Measurements from ENCODE around the gene AMTN.

The AMTN gene

DNA sequence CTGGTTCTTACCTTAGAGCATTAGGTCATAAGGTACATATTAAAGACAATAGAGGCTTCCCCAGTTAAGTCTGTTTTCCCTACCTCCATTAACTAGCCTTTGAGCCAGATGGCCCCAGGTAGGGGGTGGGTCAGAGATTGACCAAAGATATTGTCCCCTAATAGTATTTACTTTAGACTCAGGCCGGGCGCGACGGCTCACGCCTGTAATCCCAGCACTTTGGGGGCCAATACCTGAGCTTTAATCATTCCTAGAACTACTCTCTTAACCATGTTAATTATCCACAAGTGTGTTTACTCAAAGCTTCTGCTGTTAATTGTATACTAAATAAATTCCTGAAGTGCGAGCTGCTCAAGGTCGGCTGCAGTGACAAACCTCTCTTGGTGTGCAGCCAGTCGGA is 45.7 kb downstream of the AMTN start:
- TF ChIP-seq POLR2A (IDR thresholded peaks at IDR 0.05; ENCODE audit: low read depth, low read length), result no peak
- no peak for TF ChIP-seq POLR2AphosphoS5 (IDR thresholded peaks at IDR 0.05; ENCODE audit: low read depth, low read length)
- no peak for TF ChIP-seq TAF1 (IDR thresholded peaks at IDR 0.05; ENCODE audit: borderline replicate concordance, low read depth, low read length)
- no peak for FAIRE-seq
- DNase-seq (ENCODE audit: insufficient read length), result no peak

GRCh38 chr4:70570796-70571195 is 52.4 kb downstream of the AMTN start:
- no peak for FAIRE-seq
- no peak for TF ChIP-seq TAF1 (IDR thresholded peaks at IDR 0.05; ENCODE audit: borderline replicate concordance, low read depth, low read length)

GRCh38 chr4:70571772-70572171 is 53.4 kb downstream of the AMTN start:
- FAIRE-seq, result no peak
- no peak for DNase-seq (ENCODE audit: insufficient read length)
- TF ChIP-seq POLR2A (IDR thresholded peaks at IDR 0.05; ENCODE audit: low read depth, low read length) (no peak), POLR2AphosphoS5 (IDR thresholded peaks at IDR 0.05; ENCODE audit: low read depth, low read length) (no peak), TAF1 (IDR thresholded peaks at IDR 0.05; ENCODE audit: borderline replicate concordance, low read depth, low read length) (no peak)

More at GRCh38 chr4:70570796-70571195, 52.4 kb downstream of the AMTN start:
- DNase-seq (ENCODE audit: insufficient read length), result no peak

DNA sequence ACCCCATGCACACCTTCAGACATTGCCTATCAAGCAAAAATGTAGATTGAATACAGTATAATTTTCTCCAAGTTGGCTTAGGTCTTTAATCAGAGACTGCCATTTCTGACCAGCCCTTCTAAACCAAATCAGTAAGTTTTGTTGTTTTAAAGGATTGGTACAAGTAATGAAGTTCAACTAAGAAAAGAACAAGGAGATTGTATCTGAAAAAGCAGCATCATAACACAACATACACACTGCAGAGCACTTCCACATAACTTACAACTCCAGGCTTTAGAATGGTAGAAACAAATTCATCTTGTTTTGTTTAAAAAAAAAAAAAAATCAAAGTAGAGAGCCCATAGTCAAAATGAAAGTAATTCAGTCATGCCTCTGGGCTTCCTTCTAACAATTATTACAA is 57.6 kb downstream of the AMTN start:
- DNase-seq (ENCODE audit: insufficient read length) (no peak), FAIRE-seq (no peak)
- TF ChIP-seq POLR2AphosphoS5 (IDR thresholded peaks at IDR 0.05; ENCODE audit: low read depth, low read length) (no peak), POLR2A (IDR thresholded peaks at IDR 0.05; ENCODE audit: low read depth, low read length) (no peak)

DNA sequence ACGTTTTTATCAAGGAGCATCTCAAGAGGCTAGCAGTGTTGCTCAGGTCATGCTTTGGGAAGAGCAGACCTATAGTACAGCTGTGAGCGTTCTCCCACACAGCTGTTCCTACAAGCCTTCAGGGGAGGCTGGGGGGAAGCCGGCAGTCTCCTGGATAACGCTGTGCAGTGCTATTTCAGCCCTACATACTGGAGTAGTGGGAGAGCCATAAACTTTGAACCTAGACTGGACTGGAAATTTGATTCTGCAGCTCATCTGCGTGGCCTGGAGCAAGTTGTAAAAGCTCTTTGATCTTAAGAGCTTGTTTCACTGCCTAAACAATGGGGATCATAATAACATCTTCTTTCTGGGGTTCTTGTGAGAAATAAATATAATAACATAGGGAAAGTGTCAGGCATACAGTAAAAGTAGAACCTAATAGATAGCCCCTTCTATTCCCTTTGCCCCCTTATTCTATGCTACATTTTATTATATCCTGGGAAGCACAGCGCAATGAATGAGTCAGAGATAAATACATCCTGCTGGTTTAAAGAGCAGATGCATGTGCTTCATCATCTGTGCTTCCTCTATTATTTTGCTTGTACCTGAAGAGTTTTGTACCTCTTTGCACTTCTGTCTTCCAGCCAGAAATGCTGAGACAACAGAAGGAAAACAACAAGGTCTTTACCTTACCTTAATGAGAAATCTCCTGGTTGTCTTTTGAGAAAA is 59.0 kb downstream of the AMTN start:
- FAIRE-seq (no peak), DNase-seq (ENCODE audit: insufficient read length) (no peak)
- no peak for TF ChIP-seq POLR2A (IDR thresholded peaks at IDR 0.05; ENCODE audit: low read depth, low read length)
- TF ChIP-seq TAF1 (IDR thresholded peaks at IDR 0.05; ENCODE audit: borderline replicate concordance, low read depth, low read length), result no peak
- TF ChIP-seq POLR2AphosphoS5 (IDR thresholded peaks at IDR 0.05; ENCODE audit: low read depth, low read length), result no peak

DNA sequence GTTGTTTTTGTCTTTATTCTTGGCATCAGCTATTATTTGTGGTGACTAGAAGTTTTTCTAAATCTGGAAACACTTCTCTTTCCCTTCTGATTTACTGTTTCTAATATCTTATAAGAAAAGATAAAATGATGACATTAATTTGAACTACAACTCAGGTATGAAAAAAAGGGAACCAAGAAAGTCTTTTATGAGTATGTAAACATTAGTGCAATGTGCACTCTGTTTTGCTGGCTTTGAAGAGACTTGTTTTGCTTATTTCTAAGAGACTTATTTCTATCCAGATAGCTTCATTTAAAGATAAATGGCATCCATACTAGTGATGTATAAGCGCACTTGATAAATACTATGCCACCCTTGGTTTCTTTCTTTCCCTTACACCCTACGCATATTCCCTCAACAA is 63.6 kb downstream of the AMTN start:
- DNase-seq (ENCODE audit: insufficient read length) (no peak), FAIRE-seq (no peak)
- TF ChIP-seq TAF1 (IDR thresholded peaks at IDR 0.05; ENCODE audit: borderline replicate concordance, low read depth, low read length), result no peak
- TF ChIP-seq POLR2A (IDR thresholded peaks at IDR 0.05; ENCODE audit: low read depth, low read length), result no peak
- no peak for TF ChIP-seq POLR2AphosphoS5 (IDR thresholded peaks at IDR 0.05; ENCODE audit: low read depth, low read length)
